Inferior parietal cortex (tissue), 1 donor: ENCODE data around the gene PLA2G4A.
"Not testable (repeated sequence)": the region's sequence is repeated elsewhere in the genome, so short reads cannot be mapped to it uniquely, and the experiment has no call there.

ENCODE experiments used
- DNase-seq: peaks from one replicate; pipeline ENCODE4 v3.0.0-alpha.2; 2016; ENCODE audit errors: extremely low spot score

Gene PLA2G4A

GRCh38 chr1:186873687-186874086 lies 44.9 kb downstream of the PLA2G4A start:
- DNase-seq, result no peak

GRCh38 chr1:186875896-186876835 lies 47.4 kb downstream of the PLA2G4A start:
- DNase-seq, result peak; percentile 48

GRCh38 chr1:186878356-186878755 lies 49.6 kb downstream of the PLA2G4A start:
- no peak for DNase-seq

GRCh38 chr1:186880982-186881381 lies 52.2 kb downstream of the PLA2G4A start:
- DNase-seq, result no peak

GRCh38 chr1:186882372-186883134 lies 53.8 kb downstream of the PLA2G4A start:
- no peak for DNase-seq

- DNase-seq, result no peak
Observed at GRCh38 chr1:186884251-186884650, 55.5 kb downstream of the PLA2G4A start.

- DNase-seq, result no peak
Observed at GRCh38 chr1:186887203-186887602, 58.5 kb downstream of the PLA2G4A start.

- no peak for DNase-seq
Observed at GRCh38 chr1:186888367-186888766, 59.6 kb downstream of the PLA2G4A start.

- no peak for DNase-seq
Observed at GRCh38 chr1:186892936-186893335, 64.2 kb downstream of the PLA2G4A start.

GRCh38 chr1:186894415-186894814 lies 65.7 kb downstream of the PLA2G4A start:
- no peak for DNase-seq

GRCh38 chr1:186896211-186896610 lies 67.5 kb downstream of the PLA2G4A start:
- DNase-seq, result no peak

- no peak for DNase-seq
Observed at GRCh38 chr1:186897008-186897407, 68.3 kb downstream of the PLA2G4A start.

GRCh38 chr1:186899577-186899976 lies 70.8 kb downstream of the PLA2G4A start:
- no peak for DNase-seq

GRCh38 chr1:186899977-186900376 lies 71.2 kb downstream of the PLA2G4A start:
- no peak for DNase-seq

GRCh38 chr1:186900539-186901237 lies 71.9 kb downstream of the PLA2G4A start:
- no peak for DNase-seq

- no peak for DNase-seq
Observed at GRCh38 chr1:186901631-186902030, 72.9 kb downstream of the PLA2G4A start.

GRCh38 chr1:186903374-186904136 lies 74.8 kb downstream of the PLA2G4A start:
- no peak for DNase-seq

- no peak for DNase-seq
Observed at GRCh38 chr1:186904361-186904760, 75.6 kb downstream of the PLA2G4A start.

GRCh38 chr1:186905561-186905960 lies 76.8 kb downstream of the PLA2G4A start:
- DNase-seq, result no peak

GRCh38 chr1:186915555-186915954 lies 86.8 kb downstream of the PLA2G4A start:
- DNase-seq, result no peak

GRCh38 chr1:186917106-186917786 lies 88.5 kb downstream of the PLA2G4A start:
- not testable (repeated sequence) for DNase-seq
